HFFc6 (cell line): Measurements from ENCODE around the gene TSEN34. TPM values are rescaled to one million over a fixed set of nuclear protein-coding genes. Genes with fewer than 3 reads are reported as not detected.
A peak's percentile ranks its signal among the peaks of the same experiment; 100 is the strongest.

Experiments used
- DNase-seq: peaks from one replicate; pipeline ENCODE4 v3.0.0-alpha.2; 2018
- H3K27ac Mint-ChIP-seq: 2 replicates; pipeline ENCODE4 v1.8.0; 2020; ENCODE audit warnings: mild to moderate bottlenecking, mixed read lengths
- H3K27me3 Mint-ChIP-seq: 2 replicates; pipeline ENCODE4 v1.8.0; 2021; ENCODE audit warnings: mild to moderate bottlenecking, moderate library complexity, mixed read lengths; ENCODE audit not compliant: insufficient read depth
- H3K36me3 Mint-ChIP-seq: 2 replicates; pipeline ENCODE4 v1.8.0; 2021; ENCODE audit warnings: low read depth, mixed read lengths
- H3K4me1 Mint-ChIP-seq: 2 replicates; pipeline ENCODE4 v1.8.0; 2020; ENCODE audit warnings: low read depth, mixed read lengths
- H3K4me3 Mint-ChIP-seq: 2 replicates; pipeline ENCODE4 v1.8.0; 2020; ENCODE audit warnings: mild to moderate bottlenecking, moderate library complexity, mixed read lengths
- H3K9me3 Mint-ChIP-seq: 2 replicates; pipeline ENCODE4 v1.8.0; 2020; ENCODE audit warnings: mild to moderate bottlenecking, mixed read lengths
- CTCF ChIP-seq: fragments of 200-600 bp; sonication (generic); IDR thresholded peaks from 2 replicates; pipeline ENCODE4 v1.5.0; 2021; ENCODE audit warnings: antibody characterized with exemption, mild to moderate bottlenecking
- total RNA-seq, 6 experiments: library from RNA; stranded (reverse); fragmentation: NEBNext Ultra II Directional; extraction: Animal tissue kit (Norgen Biotek cat#: 25700); gene quantifications; 2 replicates in 1 of 6; 3 replicates in 5 of 6; pipeline ENCODE4 v1.2.3, GENCODE V29; 2021

The TSEN34 gene
- total RNA-seq, 6 experiments from 2014 or later, result 51.2 to 58.8 (median 54.4) TPM

DNA sequence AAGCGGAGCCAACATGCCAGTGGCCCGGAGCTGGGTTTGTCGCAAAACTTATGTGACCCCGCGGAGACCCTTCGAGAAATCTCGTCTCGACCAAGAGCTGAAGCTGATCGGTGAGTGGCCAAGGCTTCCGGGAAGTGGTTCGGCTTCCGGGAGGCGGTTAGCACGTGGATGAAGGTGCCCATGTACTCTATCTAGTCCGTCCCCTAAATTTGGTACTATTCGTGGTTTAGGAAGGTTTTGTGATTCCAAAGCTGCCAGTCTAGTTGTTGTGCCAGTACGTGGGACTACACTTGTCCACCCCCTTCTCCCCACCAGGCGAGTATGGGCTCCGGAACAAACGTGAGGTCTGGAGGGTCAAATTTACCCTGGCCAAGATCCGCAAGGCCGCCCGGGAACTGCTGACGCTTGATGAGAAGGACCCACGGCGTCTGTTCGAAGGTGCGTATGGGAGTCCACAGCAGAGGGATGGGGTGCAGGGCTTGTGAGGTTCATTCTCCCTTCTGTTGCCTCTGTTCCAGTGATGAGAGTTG, 10.1 kb downstream of the TSEN34 start:
- DNase-seq, result no peak
- Mint-ChIP-seq H3K4me3 (peak overlapping the region; percentile 96), H3K27ac (peak overlapping the region; percentile 97), H3K4me1 (peaks cover 48% of the 10 kb centered on the region), H3K27me3 (peaks cover 7% of the 10 kb centered on the region), H3K9me3 (peaks cover 4% of the 10 kb centered on the region; the same call in 1 of the 2 replicates), H3K36me3 (peaks cover 44% of the 10 kb centered on the region)
- no peak for TF ChIP-seq CTCF

GRCh38 chr19:54201980-54202379, 10.9 kb downstream of the TSEN34 start:
- Mint-ChIP-seq H3K4me3 (peak overlapping the region; percentile 96), H3K4me1 (peaks cover 48% of the 10 kb centered on the region), H3K36me3 (peaks cover 44% of the 10 kb centered on the region), H3K27me3 (peaks cover 7% of the 10 kb centered on the region), H3K9me3 (peaks cover 4% of the 10 kb centered on the region; the same call in 1 of the 2 replicates), H3K27ac (peak overlapping the region; percentile 97)
- no peak for TF ChIP-seq CTCF
- no peak for DNase-seq

DNA sequence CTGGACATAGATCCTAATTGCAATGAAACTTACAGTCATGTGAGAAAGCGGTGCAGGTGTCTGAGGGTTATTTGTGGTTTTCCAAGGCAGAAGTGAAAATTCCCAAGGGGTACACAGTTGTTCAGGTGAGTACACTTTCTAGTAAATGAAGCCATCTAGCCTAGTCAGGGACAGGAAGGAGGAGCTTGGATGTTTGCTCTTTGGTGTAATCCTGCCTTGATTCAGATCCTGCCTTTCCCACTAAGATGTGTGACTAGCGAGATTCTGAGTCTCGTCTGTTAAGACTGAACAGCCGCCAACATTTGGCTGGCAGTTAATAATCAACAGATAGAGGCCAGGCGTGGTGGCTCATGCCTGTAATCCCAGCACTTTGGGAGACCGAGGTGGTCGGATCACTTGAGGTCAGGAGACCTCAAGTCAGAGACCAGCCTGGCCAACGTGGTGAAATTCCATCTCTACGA, 12.1 kb downstream of the TSEN34 start:
- Mint-ChIP-seq H3K4me1 (peaks cover 60% of the 10 kb centered on the region), H3K4me3 (peak overlapping the region; percentile 96), H3K27me3 (peaks cover 9% of the 10 kb centered on the region), H3K9me3 (peaks cover 4% of the 10 kb centered on the region; the same call in 1 of the 2 replicates), H3K36me3 (peaks cover 44% of the 10 kb centered on the region), H3K27ac (peak overlapping the region; percentile 97)
- TF ChIP-seq CTCF, result no peak
- DNase-seq, result no peak

- Mint-ChIP-seq H3K4me1 (peaks cover 72% of the 10 kb centered on the region), H3K27me3 (peaks cover 20% of the 10 kb centered on the region), H3K27ac (peak overlapping the region; percentile 56), H3K9me3 (peaks cover 4% of the 10 kb centered on the region; the same call in 1 of the 2 replicates), H3K4me3 (peak overlapping the region; percentile 96), H3K36me3 (peaks cover 44% of the 10 kb centered on the region)
- DNase-seq, result no peak
- TF ChIP-seq CTCF, result no peak
Measured at GRCh38 chr19:54204767-54205468, 13.8 kb downstream of the TSEN34 start.

GRCh38 chr19:54206030-54206830, 15.1 kb downstream of the TSEN34 start:
- H3K27ac Mint-ChIP-seq, result no peak overlapping the region
- H3K9me3 Mint-ChIP-seq, result peaks cover 2% of the 10 kb centered on the region; the same call in 1 of the 2 replicates
- no peak overlapping the region for H3K4me3 Mint-ChIP-seq
- TF ChIP-seq CTCF, result no peak
- peaks cover 22% of the 10 kb centered on the region for H3K27me3 Mint-ChIP-seq
- H3K36me3 Mint-ChIP-seq, result peaks cover 42% of the 10 kb centered on the region
- peaks cover 86% of the 10 kb centered on the region for H3K4me1 Mint-ChIP-seq
- DNase-seq, result no peak
